KOPT-K1 (cell line): ENCODE data around the gene SYNPO2L.
A peak's percentile ranks its signal among the peaks of the same experiment; 100 is the strongest.
"Not testable (repeated sequence)": the region's sequence is repeated elsewhere in the genome, so short reads cannot be mapped to it uniquely, and the experiment has no call there.

ENCODE experiments used
- H3K27ac ChIP-seq: fragments of 200-600 bp; sonication (generic); 2 replicates; pipeline ENCODE4 v1.5.1; 2016; ENCODE audit warnings: antibody characterized with exemption, mild to moderate bottlenecking, low read depth, low read length; ENCODE audit not compliant: poor library complexity, severe bottlenecking
- H3K36me3 ChIP-seq: fragments of 200-600 bp; sonication (generic); 2 replicates; pipeline ENCODE4 v1.5.1; 2017; ENCODE audit warnings: antibody characterized with exemption, mild to moderate bottlenecking, low read length, moderate library complexity; ENCODE audit not compliant: insufficient read depth
- H3K9me3 ChIP-seq: fragments of 200-600 bp; sonication (generic); 2 replicates; pipeline ENCODE4 v1.5.1; 2017; ENCODE audit warnings: antibody characterized with exemption, low read length, mild to moderate bottlenecking; ENCODE audit not compliant: insufficient read depth, poor library complexity, severe bottlenecking

SYNPO2L gene

GRCh38 chr10:73662705-73663104, 6.9 kb upstream of the SYNPO2L start:
- H3K27ac ChIP-seq = peak overlapping the region; percentile 18
- H3K9me3 ChIP-seq, H3K36me3 ChIP-seq: not testable (repeated sequence)

- peak overlapping the region; percentile 9 for H3K27ac ChIP-seq
- H3K9me3 ChIP-seq = no peaks in the 10 kb centered on the region
- H3K36me3 ChIP-seq = no peaks in the 10 kb centered on the region
Observed at GRCh38 chr10:73655257-73655989, 406 bp downstream of the SYNPO2L start.

- Histone ChIP-seq H3K27ac (no peak overlapping the region), H3K9me3 (no peaks in the 10 kb centered on the region), H3K36me3 (no peaks in the 10 kb centered on the region)
Observed at GRCh38 chr10:73653701-73654100, 2.1 kb downstream of the SYNPO2L start.

GRCh38 chr10:73653195-73653594, 2.6 kb downstream of the SYNPO2L start:
- Histone ChIP-seq H3K36me3 (no peaks in the 10 kb centered on the region), H3K27ac (no peak overlapping the region), H3K9me3 (no peaks in the 10 kb centered on the region)

- no peaks in the 10 kb centered on the region for H3K9me3 ChIP-seq
- H3K27ac ChIP-seq = no peak overlapping the region
- H3K36me3 ChIP-seq = no peaks in the 10 kb centered on the region
Observed at GRCh38 chr10:73650537-73651331, 5.1 kb downstream of the SYNPO2L start.

GRCh38 chr10:73649876-73650536, 5.8 kb downstream of the SYNPO2L start:
- no peaks in the 10 kb centered on the region for H3K36me3 ChIP-seq
- no peak overlapping the region for H3K27ac ChIP-seq
- H3K9me3 ChIP-seq = no peaks in the 10 kb centered on the region

GRCh38 chr10:73648975-73649829, 6.6 kb downstream of the SYNPO2L start:
- H3K27ac ChIP-seq = no peak overlapping the region
- H3K36me3 ChIP-seq = no peaks in the 10 kb centered on the region
- H3K9me3 ChIP-seq = no peaks in the 10 kb centered on the region

- peak overlapping the region; percentile 50 for H3K27ac ChIP-seq
Observed at GRCh38 chr10:73647875-73648651, 7.8 kb downstream of the SYNPO2L start.

GRCh38 chr10:73647211-73647874, 8.5 kb downstream of the SYNPO2L start:
- H3K27ac ChIP-seq = peak overlapping the region; percentile 50
- no peaks in the 10 kb centered on the region for H3K9me3 ChIP-seq
- no peaks in the 10 kb centered on the region for H3K36me3 ChIP-seq

More at GRCh38 chr10:73647875-73648651, 7.8 kb downstream of the SYNPO2L start:
- Histone ChIP-seq H3K9me3 (no peaks in the 10 kb centered on the region), H3K36me3 (no peaks in the 10 kb centered on the region)

- no peak overlapping the region for H3K27ac ChIP-seq
- no peaks in the 10 kb centered on the region for H3K9me3 ChIP-seq
- H3K36me3 ChIP-seq = no peaks in the 10 kb centered on the region
Observed at GRCh38 chr10:73646598-73647041, 9.2 kb downstream of the SYNPO2L start.

GRCh38 chr10:73645251-73645650, 10.6 kb downstream of the SYNPO2L start:
- H3K27ac ChIP-seq = no peak overlapping the region
- H3K36me3 ChIP-seq = no peaks in the 10 kb centered on the region
- H3K9me3 ChIP-seq = no peaks in the 10 kb centered on the region

- Histone ChIP-seq H3K9me3 (no peaks in the 10 kb centered on the region), H3K36me3 (no peaks in the 10 kb centered on the region)
Observed at GRCh38 chr10:73644767-73645166, 11.1 kb downstream of the SYNPO2L start.

GRCh38 chr10:73644015-73644743, 11.7 kb downstream of the SYNPO2L start:
- H3K9me3 ChIP-seq = no peaks in the 10 kb centered on the region
- H3K36me3 ChIP-seq = no peaks in the 10 kb centered on the region
- no peak overlapping the region for H3K27ac ChIP-seq

More at GRCh38 chr10:73644767-73645166, 11.1 kb downstream of the SYNPO2L start:
- H3K27ac ChIP-seq = no peak overlapping the region
